ENCODE results near the gene IMP3. TPM values are rescaled to one million over a fixed set of nuclear protein-coding genes. Genes with fewer than 3 reads are reported as not detected.
A peak's percentile ranks its signal among the peaks of the same experiment; 100 is the strongest.

Gene IMP3
- total RNA-seq, 1 experiment from 2014 or later: 79.9 TPM

GRCh38 chr15:75597667-75598341 is 42.2 kb downstream of the IMP3 start:
- intact Hi-C loops (cut with micrococcal nuclease): no loop called here
- Histone ChIP-seq H3K27me3 (ENCODE audit: insufficient read depth, low read length) (no peaks in the 10 kb centered on the region), H3K4me1 (ENCODE audit: control insufficient read depth in 1 of 2, insufficient read depth in 2 of 2, low read length in 2 of 2) (no peaks in the 10 kb centered on the region), H3K36me3 (ENCODE audit: control insufficient read depth in 1 of 2, insufficient read depth in 2 of 2, low read length in 2 of 2) (peaks cover 0 to 15% of the 10 kb centered on the region in 2 experiments; a peak in 2 of 4 replicates), H3K27ac (ENCODE audit: low read depth, low read length) (no peak overlapping the region), H3K4me2 (ENCODE audit: low read length) (no peak overlapping the region), H3K9me2 (ENCODE audit: insufficient read depth) (no peaks in the 10 kb centered on the region), H4K20me1 (ENCODE audit: insufficient read depth) (no peaks in the 10 kb centered on the region), H3K9ac (ENCODE audit: low read length) (no peak overlapping the region), H3K9me3 (ENCODE audit: control insufficient read depth in 1 of 2, insufficient read depth in 1 of 2, low read depth in 1 of 2, low read length in 2 of 2) (no peaks in the 10 kb centered on the region), H3K4me3 (replicated peaks in 1 of 2; ENCODE audit: low read depth in 1 of 2, low read length in 2 of 2) (no peak overlapping the region), H3K79me2 (ENCODE audit: insufficient read depth, low read length) (no peaks in the 10 kb centered on the region), H2AFZ (ENCODE audit: low read depth, low read length, poor library complexity, severe bottlenecking) (no peak overlapping the region)
- no TSS peak for BruUV-seq (replicated peaks)
- RAD21 ChIA-PET (ENCODE audit: low non-redundant PET in 1 of 2, low total read pairs in 2 of 2, uncharacterized antibody in 2 of 2, unreplicated experiment in 2 of 2): no interaction called here
- TF ChIP-seq RAD21 (IDR thresholded peaks at IDR 0.05; ENCODE audit: low read depth): peak; percentile 33; the same call in 1 of the 2 replicates
- no peak for TF ChIP-seq EZH2phosphoT487 (IDR thresholded peaks at IDR 0.05; ENCODE audit: borderline replicate concordance)
- peak; percentile 9 to 54 (median 42); a peak in 5 of 6 replicates for TF ChIP-seq CTCF (IDR thresholded peaks at IDR 0.05 in 2 of 3, conservative IDR thresholded peaks at IDR 0.05 in 1 of 3; ENCODE audit: borderline replicate concordance in 1 of 3, insufficient read depth in 1 of 3, low read depth in 2 of 3, low read length in 2 of 3)
- DNase-seq (ENCODE audit: low read depth, low spot score) (no peak), ATAC-seq (peak; percentile 54)
- POLR2A ChIA-PET: no interaction called here
- CTCF ChIA-PET: interaction anchor here (1.2 kb wide), 1 partner anchor 29 kb away, joined by 6 read pairs; the partner anchor contains the start of gene SNUPN

- ATAC-seq: no peak
- Histone ChIP-seq H3K36me3 (ENCODE audit: control insufficient read depth in 1 of 2, insufficient read depth in 2 of 2, low read length in 2 of 2) (peaks cover 0 to 15% of the 10 kb centered on the region in 2 experiments; a peak in 2 of 4 replicates), H3K9me2 (ENCODE audit: insufficient read depth) (no peaks in the 10 kb centered on the region), H3K79me2 (ENCODE audit: insufficient read depth, low read length) (no peaks in the 10 kb centered on the region), H3K4me1 (ENCODE audit: control insufficient read depth in 1 of 2, insufficient read depth in 2 of 2, low read length in 2 of 2) (no peaks in the 10 kb centered on the region), H3K27me3 (ENCODE audit: insufficient read depth, low read length) (no peaks in the 10 kb centered on the region), H3K27ac (ENCODE audit: low read depth, low read length) (no peak overlapping the region), H3K4me2 (ENCODE audit: low read length) (no peak overlapping the region), H3K4me3 (replicated peaks in 1 of 2; ENCODE audit: low read depth in 1 of 2, low read length in 2 of 2) (no peak overlapping the region), H2AFZ (ENCODE audit: low read depth, low read length, poor library complexity, severe bottlenecking) (no peak overlapping the region), H3K9me3 (ENCODE audit: control insufficient read depth in 1 of 2, insufficient read depth in 1 of 2, low read depth in 1 of 2, low read length in 2 of 2) (no peaks in the 10 kb centered on the region), H3K9ac (ENCODE audit: low read length) (no peak overlapping the region), H4K20me1 (ENCODE audit: insufficient read depth) (no peaks in the 10 kb centered on the region)
- ChIA-PET POLR2A (no interaction called here), RAD21 (ENCODE audit: low non-redundant PET in 1 of 2, low total read pairs in 2 of 2, uncharacterized antibody in 2 of 2, unreplicated experiment in 2 of 2) (no interaction called here), CTCF (no interaction called here)
- no peak for DNase-seq (ENCODE audit: low read depth, low spot score)
- BruUV-seq (replicated peaks): no TSS peak
- intact Hi-C loops (cut with micrococcal nuclease): no loop called here
- TF ChIP-seq EZH2phosphoT487 (IDR thresholded peaks at IDR 0.05; ENCODE audit: borderline replicate concordance) (no peak), RAD21 (IDR thresholded peaks at IDR 0.05; ENCODE audit: low read depth) (no peak), JUND (IDR thresholded peaks at IDR 0.05) (no peak), SIN3A (IDR thresholded peaks at IDR 0.05; ENCODE audit: low read depth) (no peak), ATF3 (IDR thresholded peaks at IDR 0.05) (no peak), TCF7L2 (IDR thresholded peaks at IDR 0.05; ENCODE audit: borderline replicate concordance, extremely low read depth, insufficient read depth, insufficient read length) (no peak), CEBPB (IDR thresholded peaks at IDR 0.05; ENCODE audit: low read depth) (no peak), ZNF274 (IDR thresholded peaks at IDR 0.05; ENCODE audit: low read depth, low read length) (no peak), ZFX (IDR thresholded peaks at IDR 0.05) (no peak)
Observed at GRCh38 chr15:75596703-75597345, 43.2 kb downstream of the IMP3 start.

All from HCT116 (cell line).